ENCODE data around the gene ABCC3.

Gene ABCC3

DNA sequence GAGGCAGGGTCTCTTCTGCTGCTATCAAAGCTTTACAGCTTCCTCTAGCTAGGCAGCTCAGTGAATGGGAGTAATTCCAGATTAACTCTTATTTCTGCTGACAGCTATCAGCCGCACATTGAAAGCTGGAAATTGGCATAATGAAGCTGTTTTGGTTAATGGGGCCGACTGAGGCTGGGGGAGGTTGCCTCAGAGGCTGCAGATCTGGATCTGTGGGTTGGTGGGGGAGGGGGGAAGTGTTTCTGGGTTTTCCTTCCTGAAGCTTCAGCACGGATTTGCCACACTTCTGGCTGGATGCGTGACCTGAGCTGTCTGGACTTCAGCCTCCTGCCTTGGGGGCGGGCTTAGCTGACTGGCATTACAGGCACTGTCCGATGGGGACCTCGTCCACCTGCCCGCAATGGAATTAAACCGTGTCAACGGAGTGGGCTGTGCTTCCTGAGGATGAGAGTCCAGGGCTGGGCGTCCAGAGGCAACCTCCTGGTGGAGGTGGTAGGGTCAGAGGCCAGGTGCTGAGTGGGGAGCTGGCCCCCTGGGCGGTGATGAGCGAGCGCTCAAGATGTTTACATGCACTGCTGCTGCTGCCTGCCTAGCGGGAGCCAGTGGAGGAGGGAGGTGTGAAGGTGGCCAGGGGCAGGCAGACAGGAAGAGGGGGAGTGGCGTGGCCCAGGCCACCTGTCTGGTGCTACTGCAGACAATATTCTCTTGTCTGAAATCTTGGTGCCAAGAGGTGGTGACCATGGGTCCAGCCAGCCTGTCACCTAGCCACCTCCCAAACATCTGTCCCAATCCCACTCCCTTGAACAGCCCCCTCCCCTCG, 6.7 kb upstream of the ABCC3 start:
- TF ChIP-seq, protein P1, sequence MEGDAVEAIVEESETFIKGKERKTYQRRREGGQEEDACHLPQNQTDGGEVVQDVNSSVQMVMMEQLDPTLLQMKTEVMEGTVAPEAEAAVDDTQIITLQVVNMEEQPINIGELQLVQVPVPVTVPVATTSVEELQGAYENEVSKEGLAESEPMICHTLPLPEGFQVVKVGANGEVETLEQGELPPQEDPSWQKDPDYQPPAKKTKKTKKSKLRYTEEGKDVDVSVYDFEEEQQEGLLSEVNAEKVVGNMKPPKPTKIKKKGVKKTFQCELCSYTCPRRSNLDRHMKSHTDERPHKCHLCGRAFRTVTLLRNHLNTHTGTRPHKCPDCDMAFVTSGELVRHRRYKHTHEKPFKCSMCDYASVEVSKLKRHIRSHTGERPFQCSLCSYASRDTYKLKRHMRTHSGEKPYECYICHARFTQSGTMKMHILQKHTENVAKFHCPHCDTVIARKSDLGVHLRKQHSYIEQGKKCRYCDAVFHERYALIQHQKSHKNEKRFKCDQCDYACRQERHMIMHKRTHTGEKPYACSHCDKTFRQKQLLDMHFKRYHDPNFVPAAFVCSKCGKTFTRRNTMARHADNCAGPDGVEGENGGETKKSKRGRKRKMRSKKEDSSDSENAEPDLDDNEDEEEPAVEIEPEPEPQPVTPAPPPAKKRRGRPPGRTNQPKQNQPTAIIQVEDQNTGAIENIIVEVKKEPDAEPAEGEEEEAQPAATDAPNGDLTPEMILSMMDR (IDR thresholded peaks at IDR 0.05; ENCODE audit: extremely low read depth, missing control alignments) = no peak
- no peak for DNase-seq (ENCODE audit: low spot score)

DNA sequence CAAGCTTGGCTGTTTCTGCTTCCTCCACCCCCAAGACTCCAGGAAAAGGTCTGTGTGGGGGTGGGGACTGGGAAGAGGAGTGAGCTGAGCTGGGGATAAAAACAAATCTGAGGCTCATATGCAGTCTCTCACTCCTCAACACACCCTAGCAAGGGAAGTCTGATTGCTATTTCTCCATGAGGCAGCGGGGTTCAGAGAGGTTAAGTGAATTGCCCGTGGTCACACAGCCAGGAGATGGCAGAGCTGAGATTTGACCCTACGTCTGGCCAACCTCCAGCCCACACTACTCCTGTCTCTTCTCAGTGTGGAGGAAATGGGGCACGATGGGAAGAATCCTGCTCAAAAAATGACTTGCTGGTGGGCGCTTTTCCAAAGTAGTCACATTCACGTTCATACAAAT, 4.8 kb upstream of the ABCC3 start:
- DNase-seq (ENCODE audit: low spot score) = no peak
- TF ChIP-seq, protein P1 (IDR thresholded peaks at IDR 0.05; ENCODE audit: extremely low read depth, missing control alignments) = no peak

DNA sequence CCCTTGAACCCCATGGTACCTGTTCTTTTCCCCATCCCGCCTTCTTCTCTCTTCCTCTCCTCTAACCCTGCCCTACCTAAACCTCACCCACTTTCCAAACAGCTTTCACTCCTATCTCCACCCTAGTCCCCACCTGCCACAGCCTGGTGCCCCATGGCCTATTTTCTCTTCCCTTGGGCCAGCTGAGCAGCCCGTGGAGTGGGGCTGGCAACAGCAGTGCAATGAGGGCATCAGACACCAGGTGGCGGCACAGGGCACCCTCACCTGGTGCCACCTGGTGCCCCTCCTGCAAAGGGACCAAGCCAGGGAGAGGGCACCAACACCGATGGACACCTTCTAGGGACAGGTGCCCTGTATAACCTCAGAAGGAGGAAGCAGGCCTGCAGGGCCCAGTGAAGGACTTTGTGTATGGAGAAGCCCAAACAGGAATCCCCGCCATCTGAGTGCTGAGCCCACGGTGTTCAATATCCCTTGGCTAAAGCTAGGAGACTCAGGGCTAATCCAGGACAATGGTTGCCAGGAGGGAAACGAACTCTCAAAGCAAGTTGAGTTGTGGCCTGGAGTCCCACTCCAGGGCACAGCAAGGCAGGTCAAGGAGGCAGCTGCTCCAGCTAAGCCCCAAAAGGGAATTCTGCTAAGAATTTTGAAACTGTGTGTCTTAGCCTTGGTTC, 4.0 kb upstream of the ABCC3 start:
- TF ChIP-seq, protein P1 (IDR thresholded peaks at IDR 0.05; ENCODE audit: extremely low read depth, missing control alignments) = peak; percentile 64
- peak; percentile 76 for DNase-seq (ENCODE audit: low spot score)

DNA sequence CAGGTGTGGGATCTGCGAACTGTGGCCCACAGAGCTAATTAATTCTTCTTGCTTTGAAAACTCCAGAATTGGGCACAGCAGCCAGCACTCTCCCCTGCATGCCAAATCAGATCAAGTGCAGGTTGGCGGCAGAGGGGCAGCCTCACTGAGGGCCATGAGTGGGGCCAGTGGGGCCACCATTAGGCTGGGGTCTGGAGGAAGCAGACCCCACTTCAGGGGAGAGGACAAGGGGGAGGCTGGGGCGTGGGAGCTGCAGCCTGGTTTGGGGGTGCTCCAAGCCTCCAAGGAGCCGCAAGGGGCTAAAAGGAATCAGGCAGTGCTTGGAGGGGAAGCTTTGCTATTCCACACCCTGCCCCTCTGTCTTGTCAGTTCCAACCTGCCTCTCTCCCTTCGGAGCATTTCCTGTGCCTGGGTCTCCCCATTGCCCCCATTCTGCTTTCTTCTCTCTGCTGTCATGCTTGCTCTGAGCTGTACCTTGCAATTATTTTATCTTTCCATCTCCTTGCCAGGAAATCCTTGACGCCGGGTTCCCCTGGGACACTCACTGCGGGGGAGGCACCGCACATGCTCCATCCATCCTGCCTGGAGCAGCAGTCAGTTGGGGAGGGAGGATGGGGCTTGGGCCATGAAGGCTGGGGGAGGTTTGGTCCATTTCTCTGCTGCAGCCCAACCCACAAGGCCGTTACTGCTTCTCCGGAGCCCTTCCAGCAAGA, 3.3 kb upstream of the ABCC3 start:
- no peak for DNase-seq (ENCODE audit: low spot score)

DNA sequence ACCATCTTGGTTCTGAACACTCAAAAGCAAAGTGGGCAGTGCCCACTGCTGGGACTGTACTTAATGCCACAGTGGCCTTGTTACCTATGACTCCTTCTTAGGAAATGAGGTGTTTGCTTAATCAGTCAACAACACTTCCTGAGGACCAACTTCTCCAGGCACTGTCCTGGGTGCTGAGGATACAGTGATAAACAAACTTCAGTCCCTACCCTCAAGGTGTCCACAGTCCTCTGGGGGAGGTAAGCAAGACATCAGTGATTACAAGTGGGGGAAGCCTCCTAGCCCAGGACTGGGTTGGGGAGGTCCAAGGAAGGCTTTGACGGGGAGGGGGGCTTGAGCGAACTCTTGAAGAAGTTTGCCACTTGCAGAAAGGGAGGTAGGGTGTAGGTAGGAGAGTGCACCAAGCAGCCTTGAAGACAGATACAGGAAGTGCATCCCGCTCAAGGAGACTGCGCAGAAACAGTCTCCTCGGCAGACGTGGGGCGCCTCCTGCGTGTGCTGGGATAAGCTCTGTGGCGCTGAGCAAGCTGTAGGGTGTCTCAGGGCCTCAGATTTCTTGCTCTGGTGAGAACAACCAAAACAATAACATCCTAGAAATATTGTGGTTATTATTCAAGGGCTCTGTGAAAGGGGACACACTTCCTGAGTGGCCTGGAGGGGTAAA, 2.6 kb upstream of the ABCC3 start:
- no peak for DNase-seq (ENCODE audit: low spot score)
- TF ChIP-seq, protein P1 (IDR thresholded peaks at IDR 0.05; ENCODE audit: extremely low read depth, missing control alignments) = no peak

More for the DNA sequence above, 3.3 kb upstream of the ABCC3 start:
- TF ChIP-seq, protein P1 (IDR thresholded peaks at IDR 0.05; ENCODE audit: extremely low read depth, missing control alignments) = no peak

DNA sequence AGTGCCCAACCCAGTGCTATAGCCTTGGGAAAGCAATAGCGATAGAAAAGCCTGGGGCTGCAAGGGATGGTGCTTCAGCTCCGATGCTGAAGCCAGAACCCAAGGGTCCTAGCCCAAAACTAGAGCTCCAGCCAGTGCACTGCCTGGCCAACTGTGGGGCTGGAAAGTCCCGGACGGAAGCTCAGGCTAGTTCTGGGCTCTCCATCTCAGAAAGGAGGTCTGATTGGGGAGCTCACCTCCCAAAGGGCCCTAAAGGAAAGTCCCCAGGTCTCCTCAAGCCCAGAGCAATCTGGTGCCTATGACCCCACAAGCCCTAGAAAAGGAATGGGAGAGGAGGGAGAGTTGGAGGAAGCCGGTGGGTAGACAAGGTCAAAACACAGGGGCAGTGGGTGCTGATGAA, 2.0 kb upstream of the ABCC3 start:
- no peak for DNase-seq (ENCODE audit: low spot score)
- TF ChIP-seq, protein P1 (IDR thresholded peaks at IDR 0.05; ENCODE audit: extremely low read depth, missing control alignments) = no peak
